ENCODE results near the gene C20orf144.

C20orf144 gene

DNA sequence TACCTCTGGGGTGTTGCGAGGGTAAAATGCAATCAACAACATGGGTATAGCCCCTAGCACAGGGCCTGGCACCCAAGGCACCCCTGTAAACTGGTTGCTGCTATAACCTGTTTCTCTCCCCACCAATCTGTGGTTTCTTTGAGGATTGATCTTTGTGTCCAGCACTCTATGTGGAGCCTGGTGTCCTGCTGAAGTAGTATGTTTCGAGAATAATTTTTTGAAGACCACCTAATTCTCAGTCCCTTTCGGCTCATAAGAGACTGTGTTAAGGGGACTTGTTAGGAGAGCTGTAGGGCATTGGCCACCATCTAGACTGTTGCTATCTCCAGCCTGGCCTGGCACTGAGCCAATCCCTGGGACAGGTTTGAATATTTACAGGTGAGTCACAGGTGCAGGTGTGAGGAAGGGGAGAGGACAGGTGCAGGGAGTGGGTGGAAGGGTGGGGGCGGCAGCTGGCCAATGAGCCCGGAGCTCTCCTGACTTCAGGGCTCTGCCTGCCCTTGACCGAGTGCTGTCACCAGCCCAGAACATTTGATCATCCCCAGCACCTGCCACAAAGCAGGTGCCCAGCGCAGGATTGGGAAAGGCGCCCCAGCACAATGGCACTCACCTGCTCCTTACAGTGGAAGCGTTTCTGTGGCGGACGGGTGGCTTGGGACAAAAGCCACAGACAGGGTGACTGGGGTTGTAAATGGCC lies 8.1 kb upstream of the C20orf144 start:
- TF ChIP-seq, protein P1, sequence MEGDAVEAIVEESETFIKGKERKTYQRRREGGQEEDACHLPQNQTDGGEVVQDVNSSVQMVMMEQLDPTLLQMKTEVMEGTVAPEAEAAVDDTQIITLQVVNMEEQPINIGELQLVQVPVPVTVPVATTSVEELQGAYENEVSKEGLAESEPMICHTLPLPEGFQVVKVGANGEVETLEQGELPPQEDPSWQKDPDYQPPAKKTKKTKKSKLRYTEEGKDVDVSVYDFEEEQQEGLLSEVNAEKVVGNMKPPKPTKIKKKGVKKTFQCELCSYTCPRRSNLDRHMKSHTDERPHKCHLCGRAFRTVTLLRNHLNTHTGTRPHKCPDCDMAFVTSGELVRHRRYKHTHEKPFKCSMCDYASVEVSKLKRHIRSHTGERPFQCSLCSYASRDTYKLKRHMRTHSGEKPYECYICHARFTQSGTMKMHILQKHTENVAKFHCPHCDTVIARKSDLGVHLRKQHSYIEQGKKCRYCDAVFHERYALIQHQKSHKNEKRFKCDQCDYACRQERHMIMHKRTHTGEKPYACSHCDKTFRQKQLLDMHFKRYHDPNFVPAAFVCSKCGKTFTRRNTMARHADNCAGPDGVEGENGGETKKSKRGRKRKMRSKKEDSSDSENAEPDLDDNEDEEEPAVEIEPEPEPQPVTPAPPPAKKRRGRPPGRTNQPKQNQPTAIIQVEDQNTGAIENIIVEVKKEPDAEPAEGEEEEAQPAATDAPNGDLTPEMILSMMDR (IDR thresholded peaks at IDR 0.05; ENCODE audit: low read depth, low read length, missing control alignments): no peak
- in situ Hi-C loops (cut with HindIII; ENCODE audit: low sequenced_read_pairs): no loop called here
- H3K4me3 ChIP-seq (ENCODE audit: low read depth, low read length): no peak overlapping the region
- DNase-seq (ENCODE audit: low read depth): no peak

DNA sequence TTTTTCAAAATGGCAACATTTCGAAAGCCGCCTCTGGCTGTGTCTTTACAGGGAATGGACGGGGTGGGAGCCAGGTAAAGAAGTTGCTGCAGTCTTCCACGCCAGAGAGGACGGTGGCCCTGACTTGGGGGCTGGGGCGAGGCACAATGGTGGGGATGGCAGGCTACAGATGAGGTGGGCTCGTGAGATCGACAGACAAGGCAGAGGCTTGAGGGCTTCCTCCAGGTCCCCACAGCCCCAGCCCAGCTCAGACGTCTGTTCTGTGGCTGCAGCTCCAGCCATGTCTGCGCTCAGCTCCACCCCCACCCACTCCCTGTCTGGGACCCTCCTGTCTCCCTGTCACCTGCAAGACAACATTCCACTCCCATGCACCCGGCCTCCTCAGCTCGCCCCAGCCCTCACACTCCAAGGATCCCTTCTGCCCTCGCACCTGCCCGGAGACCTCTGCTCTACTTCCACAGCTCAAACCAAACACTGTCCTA lies 7.4 kb upstream of the C20orf144 start:
- in situ Hi-C loops (cut with HindIII; ENCODE audit: low sequenced_read_pairs): no loop called here
- DNase-seq (ENCODE audit: low read depth): no peak
- TF ChIP-seq, protein P1 (IDR thresholded peaks at IDR 0.05; ENCODE audit: low read depth, low read length, missing control alignments): no peak
- no peak overlapping the region for H3K4me3 ChIP-seq (ENCODE audit: low read depth, low read length)

DNA sequence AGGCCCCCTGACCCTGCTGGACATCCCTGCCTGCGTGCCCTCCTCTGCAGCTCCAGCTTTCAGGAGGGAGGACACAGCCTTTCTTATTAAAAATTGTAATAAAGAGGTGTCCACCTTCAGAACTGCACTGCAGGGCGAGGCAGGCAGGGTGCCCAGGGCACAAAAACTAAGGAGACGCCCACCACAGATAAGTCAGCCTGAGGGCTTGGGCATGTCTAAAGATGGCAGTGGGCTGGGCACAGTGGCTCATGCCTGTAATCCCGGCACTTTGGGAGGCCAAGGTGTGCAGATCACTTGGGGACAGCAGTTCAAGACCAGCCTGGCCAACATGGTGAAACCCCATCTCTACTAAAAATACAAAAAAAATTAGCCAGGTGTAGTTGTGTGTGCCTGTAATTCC lies 7.0 kb upstream of the C20orf144 start:
- H3K4me3 ChIP-seq (ENCODE audit: low read depth, low read length): no peak overlapping the region
- TF ChIP-seq, protein P1 (IDR thresholded peaks at IDR 0.05; ENCODE audit: low read depth, low read length, missing control alignments): no peak
- DNase-seq (ENCODE audit: low read depth): no peak
- in situ Hi-C loops (cut with HindIII; ENCODE audit: low sequenced_read_pairs): no loop called here

DNA sequence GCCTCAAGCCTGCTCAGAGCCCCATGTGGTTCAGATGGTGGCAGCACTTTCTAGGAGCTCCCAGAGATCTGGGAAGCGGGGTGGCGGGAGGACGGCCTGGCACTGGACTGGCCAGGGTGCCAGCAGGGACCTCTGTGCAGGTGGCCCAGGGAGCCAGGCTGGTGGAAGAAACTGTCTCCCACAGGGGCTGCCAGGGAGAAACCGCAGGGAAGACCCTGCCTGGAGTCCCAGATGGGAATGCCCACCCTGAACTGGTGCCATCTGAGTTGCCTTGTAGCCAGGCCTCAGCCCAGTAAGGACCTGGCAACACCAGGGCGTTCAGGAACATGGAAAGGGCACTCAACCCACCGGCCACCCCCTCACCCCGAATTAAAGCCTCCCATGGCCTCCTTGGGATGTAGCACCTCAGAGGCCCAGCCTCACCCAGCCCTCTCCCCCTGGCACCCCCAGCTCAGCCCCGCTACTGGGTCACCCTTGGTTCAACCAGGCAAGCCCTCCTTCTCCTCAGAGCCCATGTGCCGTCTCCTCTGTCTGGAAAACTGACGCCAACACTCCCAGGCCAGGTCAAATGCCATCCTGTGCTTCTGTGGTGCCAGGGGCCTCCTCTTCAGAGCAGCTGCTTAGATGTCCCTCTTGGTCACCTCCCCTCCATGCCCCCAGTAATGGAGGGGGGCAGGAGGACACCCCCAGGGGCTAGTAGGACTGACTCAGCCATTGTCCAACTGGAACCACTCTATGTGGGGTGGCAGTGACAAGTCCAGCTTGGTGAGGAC lies 5.9 kb upstream of the C20orf144 start:
- H3K4me3 ChIP-seq (ENCODE audit: low read depth, low read length): no peak overlapping the region
- in situ Hi-C loops (cut with HindIII; ENCODE audit: low sequenced_read_pairs): no loop called here
- TF ChIP-seq, protein P1 (IDR thresholded peaks at IDR 0.05; ENCODE audit: low read depth, low read length, missing control alignments): no peak
- DNase-seq (ENCODE audit: low read depth): no peak

DNA sequence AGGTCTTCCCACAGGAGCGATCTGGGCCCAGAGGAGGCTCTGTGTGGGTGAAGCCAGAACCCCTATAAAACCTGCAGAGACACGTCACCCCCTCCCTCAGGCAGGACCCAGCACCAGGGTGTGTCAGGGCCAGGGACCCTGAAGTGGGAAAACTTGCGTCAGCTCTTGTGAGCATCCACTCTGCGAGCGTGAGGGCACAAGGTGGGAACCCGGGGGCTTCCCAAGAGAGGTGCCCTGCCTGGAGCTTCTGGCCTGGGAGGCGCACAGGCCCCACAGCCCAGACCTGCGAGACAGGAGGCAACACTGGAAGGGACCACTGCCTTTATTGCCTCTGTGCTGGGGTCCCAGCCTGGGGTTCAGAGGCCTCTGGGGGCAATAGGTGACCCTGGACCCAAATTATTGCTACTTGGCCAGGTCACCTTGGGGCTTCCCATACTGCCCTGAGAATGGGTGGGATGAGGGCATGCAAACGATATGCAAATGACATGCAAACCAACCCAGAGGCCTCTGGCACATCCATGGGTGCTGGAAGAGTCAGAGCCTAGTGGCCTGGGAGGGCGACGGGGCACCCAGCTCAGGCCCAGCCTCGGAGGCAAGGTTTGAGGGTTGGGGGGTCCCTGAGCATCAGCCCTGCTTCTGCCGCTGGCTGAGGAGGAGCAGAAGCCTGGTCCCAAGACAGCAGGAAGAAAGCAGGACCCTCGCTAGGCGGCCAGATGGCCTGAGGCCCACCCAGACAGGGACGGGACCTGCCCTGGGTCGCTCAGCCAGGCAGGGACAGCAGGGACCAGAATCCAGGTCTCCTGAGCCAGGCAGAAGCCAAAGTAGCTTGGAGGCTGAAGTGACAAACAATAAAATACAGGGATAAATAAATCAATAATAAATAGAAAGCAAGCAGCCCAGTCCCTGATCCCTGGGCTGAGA lies 5.1 kb upstream of the C20orf144 start:
- TF ChIP-seq, protein P1 (IDR thresholded peaks at IDR 0.05; ENCODE audit: low read depth, low read length, missing control alignments): no peak
- in situ Hi-C loops (cut with HindIII; ENCODE audit: low sequenced_read_pairs): no loop called here
- no peak for DNase-seq (ENCODE audit: low read depth)
- H3K4me3 ChIP-seq (ENCODE audit: low read depth, low read length): no peak overlapping the region

DNA sequence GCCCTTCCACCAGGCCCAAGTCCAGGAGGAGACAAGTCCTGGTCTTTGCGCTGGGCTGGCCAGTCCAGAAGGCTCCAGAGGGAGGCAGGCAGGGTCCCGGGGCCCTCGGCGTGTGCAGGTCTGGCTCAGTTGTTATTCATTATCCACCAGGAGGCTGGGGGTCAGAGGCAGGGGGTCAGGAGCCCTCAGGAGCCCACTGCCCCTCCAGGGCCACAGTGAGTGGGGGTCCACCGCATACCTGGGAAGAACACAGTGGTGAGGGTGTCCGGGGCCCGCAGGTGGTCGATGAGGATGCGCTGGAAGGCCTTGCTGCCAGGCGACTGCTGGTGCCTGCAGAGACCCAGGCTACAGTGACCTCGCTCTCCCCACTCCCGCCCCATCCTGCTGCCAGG lies 4.4 kb upstream of the C20orf144 start:
- in situ Hi-C loops (cut with HindIII; ENCODE audit: low sequenced_read_pairs): no loop called here
- TF ChIP-seq, protein P1 (IDR thresholded peaks at IDR 0.05; ENCODE audit: low read depth, low read length, missing control alignments): no peak
- DNase-seq (ENCODE audit: low read depth): no peak
- H3K4me3 ChIP-seq (ENCODE audit: low read depth, low read length): no peak overlapping the region
